GM18499 (cell line): ENCODE data around the gene CCIN.

ENCODE experiments used
- ATAC-seq: cut with Tn5 transposase; IDR thresholded peaks from one replicate; pipeline ENCODE4 v1.9.1; 2021; ENCODE audit warnings: moderate number of reproducible peaks; ENCODE audit not compliant: insufficient read depth, unreplicated experiment

The CCIN gene

DNA sequence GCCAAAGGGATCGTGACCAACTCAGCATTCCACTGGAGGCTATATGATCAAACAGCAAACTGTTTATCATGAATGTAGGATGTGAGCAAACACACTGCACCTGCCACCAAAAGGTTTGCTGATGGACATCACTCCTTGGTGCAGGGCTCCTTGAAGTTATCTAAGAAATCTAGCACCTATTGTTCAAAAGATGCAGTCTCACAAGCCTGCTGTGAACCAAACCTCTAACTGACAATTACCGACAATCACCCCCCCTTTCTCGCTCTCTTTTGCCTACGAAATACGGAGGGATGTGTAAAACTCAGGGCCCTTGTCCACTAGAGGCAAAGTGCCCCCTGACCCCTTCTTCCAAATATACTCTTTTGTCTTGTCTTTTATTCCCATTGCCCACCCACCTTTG, 19.0 kb downstream of the CCIN start:
- ATAC-seq = no peak

DNA sequence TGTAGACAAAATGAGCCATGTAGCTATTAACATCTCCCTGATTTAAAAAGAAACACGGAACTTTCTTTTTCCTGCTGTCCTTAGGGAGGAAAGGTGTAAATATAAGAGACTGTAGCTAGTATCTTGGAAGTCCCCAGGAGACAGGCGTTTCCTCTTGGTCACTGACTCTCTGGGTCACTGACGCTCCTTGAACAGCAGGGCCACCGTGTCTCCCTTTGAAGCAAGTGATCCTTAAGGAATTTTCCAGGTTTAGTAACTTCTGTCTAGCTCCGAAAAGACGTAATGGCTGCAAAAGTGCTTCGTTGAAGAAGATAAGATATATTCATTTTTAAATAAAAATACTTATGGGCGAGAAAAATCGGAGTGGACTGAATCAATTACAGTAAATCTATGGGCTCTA, 20.8 kb downstream of the CCIN start:
- no peak for ATAC-seq

DNA sequence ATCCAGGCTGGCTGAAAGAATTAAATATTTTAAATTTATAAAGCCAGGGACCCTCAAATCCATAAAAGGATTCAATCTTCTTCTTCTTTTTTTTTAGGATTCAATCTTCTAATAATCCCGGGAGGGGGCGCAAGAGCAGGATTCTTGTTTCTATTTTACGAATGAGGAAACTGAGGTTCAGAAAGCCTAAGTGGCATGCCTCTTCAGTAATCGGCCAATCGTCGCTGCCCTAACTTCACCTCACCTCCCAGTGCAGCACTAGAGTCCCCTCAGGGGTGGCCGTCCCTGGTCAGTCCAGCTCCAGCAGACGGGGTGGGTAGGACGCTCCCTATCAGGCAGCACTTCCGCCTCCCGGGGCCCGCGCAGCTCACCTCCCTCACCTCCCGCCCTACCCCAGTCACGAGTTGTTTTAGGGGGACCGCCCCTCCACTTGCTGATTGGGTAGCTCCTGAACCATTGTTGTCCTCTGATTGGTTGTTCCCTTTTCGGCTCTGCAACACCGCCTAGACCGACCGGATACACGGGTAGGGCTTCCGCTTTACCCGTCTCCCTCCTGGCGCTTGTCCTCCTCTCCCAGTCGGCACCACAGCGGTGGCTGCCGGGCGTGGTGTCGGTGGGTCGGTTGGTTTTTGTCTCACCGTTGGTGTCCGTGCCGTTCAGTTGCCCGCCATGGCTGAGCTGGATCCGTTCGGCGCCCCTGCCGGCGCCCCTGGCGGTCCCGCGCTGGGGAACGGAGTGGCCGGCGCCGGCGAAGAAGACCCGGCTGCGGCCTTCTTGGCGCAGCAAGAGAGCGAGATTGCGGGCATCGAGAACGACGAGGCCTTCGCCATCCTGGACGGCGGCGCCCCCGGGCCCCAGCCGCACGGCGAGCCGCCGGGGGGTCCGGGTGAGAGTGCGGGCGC, 21.5 kb downstream of the CCIN start, which contains the start of gene CLTA:
Gene CLTA (plus strand): TSS at position 534 of the 902 bp plus-strand sequence. CDS start 136 bp downstream, at position 670.
- ATAC-seq = peak; percentile 90

DNA sequence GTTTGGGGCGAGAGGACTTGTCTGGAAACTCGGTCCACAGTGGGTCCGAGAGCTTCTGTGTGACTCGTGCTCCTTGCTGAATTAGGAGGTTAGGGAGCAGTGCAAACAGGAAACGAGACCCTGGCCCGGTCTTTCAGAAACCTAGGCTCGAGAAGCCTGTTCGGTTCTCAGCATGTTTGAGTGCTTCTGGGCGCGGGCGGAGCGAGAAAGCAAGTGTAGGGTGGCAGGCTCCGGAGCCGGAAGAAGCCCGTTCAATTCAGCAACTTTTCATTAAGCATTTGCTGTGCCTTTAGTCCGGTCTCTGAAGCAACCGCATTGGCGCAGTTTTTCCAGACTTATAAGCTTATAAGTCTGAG, 22.1 kb downstream of the CCIN start:
- no peak for ATAC-seq

DNA sequence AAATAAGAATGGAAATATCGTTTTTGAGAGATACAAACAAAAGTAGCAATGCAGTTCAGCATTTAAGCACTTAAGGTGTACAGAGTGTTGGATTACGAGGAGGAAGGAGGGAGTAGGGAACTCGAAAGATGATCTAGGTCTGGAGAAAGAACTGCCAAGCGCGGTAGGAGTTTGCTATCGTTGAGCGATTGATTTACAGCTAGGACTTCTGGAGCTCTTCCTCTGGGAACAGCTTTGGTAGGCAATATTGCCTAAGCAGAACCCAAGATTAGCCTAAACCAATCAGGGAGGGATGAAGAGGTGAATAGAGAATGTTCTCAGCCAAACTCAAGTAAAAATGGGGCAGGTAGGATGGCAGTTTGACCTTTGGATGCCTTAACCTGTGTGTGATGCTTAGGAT, 22.5 kb downstream of the CCIN start:
- ATAC-seq = no peak

DNA sequence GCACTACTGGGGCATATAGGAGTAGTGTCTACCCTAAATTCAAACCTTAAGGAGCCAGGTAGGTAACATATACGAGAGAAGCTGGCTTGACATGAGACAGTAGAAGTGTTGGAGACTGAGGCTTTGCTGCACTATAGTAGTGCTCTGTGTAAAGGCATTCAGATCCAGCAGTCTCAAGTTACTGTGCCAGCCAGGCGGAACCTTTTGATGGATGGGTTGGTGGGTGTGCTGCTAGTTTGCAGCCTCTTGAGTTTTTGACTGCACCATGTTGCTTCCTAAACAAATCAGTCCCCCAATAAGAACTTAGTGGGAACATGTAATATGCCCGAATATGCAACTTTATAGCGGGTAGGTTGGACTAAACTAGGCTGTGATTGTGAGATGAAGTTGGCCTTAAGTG, 23.0 kb downstream of the CCIN start:
- no peak for ATAC-seq

DNA sequence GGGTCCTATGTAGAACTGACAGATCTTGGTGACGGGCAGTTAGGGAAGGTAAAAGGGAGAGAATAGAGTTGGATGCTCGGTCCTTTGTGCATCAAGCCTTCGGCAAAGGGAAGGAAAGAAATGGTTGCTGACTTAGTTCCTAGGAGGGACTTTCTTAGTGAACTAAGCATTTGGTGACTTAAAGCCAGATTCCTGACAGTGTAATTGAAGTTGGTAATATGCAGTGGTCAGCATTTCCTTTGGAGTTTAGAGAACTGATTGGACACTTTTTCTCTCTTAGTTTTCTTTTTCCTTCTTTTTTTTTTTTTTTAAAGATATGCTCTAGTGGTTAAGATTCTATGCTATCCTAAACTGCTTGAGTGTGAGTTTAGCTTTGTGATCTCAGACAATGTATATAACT, 23.8 kb downstream of the CCIN start:
- no peak for ATAC-seq

DNA sequence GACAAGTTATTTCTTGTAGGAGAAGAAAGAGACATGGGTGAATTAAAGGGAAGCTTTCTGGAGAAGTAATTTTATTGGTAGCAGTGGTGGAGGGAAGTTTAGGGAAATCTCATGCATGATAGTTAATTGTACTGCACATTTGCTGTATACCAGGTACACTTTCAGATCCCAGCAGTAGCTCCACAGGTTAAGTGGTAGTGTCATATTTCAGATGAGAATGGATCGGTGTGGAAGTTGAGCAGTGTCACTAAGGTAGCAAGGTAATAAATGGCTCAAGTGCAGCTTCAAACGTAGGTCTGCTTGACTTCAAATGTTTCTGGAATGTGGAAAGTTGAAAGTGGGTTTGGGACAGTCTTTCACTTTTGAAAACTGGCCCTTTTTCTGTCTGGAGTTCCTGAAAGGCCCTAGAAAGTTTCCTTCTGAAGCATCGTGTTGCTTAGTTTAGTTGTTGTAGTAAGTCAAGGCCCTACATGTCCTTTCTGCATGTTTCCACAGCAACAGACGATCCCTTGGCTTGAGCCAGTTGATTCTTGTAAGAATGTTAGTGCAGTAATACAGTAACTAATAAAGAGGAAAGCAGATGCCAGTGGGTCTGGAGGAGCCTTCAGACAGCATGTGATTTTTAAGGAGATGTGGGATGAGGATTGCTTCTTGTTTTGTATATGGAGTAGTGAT, 25.3 kb downstream of the CCIN start:
- ATAC-seq = no peak

DNA sequence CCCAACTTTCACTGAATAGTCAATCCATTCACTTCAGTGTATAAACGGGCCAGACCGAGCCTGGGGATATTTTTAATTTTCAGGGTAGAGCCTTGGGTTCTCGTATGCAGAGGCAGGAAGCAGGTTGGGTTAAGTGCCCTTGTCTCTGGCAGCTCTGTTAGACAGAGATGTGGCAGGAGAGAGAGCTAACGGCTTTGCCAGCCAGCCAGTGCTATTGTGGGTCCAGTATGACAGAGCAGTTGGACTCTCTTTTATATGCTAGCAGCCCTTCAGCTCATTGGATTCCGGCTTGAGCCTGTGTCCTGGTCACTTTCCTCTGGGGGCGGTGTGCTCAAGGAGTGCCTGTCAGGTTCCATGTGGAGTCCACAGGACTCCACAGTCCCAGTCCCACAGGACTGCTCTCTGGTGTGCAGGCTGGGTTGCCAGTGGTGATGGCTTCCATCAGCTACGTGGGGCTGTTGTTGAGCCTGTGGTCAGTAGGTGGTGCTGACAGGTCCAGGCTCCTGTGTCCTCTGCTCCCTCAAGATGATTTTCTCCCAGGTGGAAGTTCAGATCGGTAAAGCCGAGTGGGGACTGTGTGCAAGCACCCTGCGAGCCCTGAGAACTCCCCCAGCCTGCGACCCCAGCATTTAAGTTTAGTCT, 35.8 kb downstream of the CCIN start:
- no peak for ATAC-seq

DNA sequence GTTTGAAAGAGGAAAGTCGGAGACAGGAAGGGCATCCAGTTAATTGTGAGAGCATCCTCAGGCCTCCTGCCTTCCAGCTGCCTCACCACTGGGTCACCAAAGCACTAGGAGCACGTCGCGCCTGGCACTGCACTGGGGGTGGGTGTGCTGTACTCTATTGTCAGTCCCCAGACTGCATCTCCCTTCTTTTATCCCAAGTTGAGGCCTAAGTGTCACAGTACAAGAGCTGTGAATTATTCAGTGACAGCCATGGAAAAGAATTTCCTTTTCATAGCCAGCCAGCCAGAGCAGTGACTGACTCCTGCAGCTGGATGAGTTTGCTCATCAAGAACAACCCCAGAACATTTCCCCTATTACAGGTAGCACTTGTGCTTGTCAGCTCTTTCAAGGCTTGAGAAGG, 37.8 kb downstream of the CCIN start:
- ATAC-seq = no peak

DNA sequence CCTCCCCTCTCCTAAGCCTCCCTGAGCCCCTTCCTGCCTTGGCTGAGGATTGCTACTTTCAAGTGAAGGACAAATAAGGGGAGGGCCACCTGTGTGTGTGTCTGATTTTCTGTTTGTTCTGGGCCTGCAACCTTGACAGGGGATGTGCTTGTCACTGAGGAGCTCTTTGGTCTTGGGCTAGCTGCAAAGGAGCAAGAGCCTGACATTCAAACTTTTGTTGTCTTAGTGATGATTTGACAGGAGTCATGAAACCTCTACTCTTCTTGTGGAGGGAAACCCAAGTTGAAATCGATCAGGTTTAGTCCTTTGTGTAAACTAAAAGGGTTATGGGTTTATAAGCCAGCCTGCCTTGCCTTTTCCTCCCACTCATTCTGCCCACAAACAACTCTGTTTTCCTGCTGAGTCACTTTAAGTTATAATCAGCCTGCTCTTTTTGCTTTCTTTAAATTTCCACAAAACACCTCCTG, 38.4 kb downstream of the CCIN start:
- no peak for ATAC-seq

DNA sequence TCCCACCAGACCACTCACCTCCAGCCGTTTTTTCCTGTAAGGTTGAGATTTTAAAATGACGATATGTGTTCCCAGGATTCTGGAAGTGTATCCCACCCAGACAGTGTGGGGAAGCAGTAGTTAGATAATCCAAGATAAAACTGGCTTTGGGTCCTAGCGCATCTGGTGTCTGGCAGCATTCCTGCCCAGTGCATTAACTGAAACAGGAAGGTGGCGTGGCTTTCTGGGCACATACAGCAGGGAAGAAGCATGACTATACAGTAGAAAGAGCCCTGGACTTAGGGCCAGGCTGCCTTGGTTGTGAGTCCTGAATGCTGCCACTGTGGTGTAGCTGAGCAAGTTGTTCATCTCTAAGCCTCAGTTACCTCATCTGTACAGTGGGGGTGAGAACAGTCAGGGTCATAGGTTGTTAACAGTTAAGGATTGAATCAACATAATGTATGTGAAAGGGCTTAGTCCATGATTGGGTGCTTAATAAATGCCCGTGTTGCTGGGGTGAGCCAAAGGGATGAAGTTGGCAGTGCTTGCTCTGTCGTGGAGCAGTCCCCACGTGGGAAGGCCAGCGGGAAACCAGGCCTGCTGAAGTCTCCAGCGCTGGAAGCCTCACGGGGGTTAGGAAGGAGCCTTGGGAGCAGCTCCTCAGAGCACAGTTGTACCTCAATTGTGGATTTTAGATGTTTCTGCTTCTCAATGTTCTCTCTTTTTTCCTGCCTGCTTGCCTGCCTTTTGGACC, 39.5 kb downstream of the CCIN start:
- ATAC-seq = no peak

DNA sequence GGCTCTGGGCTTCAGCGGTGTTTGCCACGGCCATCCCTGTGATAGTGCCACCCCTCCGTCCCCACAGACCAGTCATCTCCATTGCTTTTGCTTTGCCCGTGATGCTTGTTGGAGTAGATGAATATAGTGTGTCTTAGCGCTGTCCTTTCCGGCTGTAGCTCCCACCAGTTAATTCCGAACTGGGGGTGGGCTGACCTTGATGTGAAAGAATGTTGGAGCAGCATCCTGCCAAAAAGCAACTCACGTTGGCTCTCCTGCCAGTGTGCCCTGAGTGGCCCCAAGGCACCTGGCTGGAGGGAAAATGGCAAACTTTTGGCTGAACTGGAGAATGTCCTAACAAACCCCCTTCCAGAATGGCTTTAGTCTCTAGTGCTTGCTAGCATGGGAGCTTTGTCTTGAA, 41.5 kb downstream of the CCIN start:
- ATAC-seq = no peak

DNA sequence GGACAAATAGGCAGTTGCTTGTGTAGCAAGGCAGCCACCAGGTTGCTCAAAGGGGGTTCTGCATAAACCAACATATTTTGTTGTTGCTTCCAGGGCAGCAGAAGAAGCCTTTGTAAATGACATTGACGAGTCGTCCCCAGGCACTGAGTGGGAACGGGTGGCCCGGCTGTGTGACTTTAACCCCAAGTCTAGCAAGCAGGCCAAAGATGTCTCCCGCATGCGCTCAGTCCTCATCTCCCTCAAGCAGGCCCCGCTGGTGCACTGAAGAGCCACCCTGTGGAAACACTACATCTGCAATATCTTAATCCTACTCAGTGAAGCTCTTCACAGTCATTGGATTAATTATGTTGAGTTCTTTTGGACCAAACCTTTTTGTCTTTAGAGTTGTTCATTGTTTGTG, 42.3 kb downstream of the CCIN start:
- no peak for ATAC-seq

DNA sequence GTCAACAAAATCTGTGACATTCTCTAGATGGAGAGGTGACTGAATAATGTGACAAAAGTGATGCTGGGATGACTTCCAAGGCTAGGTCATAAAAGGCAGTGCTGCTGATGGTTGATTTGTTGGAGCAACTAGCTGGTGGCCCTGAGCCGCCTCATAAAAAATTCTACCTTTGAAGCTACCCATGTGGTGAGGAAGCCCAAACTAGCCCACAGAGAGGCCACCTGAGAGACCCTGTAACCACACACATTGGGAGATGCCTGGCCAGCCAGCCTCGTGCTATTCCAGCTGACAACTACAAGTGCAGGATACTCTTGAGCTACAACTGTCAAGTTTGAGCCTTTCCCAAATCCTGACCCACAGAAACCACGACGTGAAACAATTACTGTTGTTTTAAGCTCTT, 44.2 kb downstream of the CCIN start:
- no peak for ATAC-seq

DNA sequence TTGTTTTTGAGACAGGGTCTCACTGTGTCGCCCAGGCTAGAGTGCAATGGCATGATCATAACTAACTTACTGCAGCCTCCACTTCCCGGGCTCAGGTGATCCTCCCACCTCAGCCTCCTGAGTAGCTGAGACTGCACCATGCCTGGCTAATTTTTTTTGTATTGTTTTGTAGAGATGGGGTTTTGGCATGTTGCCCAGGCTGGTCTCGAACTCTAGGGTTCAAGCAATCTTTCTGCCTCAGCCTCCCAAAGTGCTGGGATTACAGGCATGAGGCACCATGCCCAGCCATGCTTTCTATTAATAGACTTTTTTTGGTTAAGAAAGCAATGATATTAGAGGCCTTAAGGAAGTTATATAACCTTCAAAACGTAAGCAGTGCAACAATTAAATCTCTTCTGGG, 44.8 kb downstream of the CCIN start:
- ATAC-seq = no peak

DNA sequence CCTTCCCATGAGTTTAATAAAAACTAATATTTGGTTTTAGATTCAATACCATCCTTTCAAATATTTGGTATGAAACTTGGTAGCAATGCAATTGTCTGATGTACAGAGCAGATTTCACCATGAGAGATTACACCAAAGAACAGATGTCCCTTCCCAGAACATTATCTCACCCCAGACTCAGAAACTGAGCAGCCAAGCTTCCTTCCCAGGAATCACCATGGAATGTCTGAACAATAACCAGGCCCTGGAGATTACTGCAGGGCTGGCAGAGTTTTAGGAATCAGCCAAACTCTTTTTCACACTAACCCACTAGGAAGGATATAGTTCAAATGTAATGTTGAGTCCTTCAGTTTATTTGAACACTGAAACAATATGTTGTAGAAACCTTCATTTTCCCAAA, 45.4 kb downstream of the CCIN start:
- no peak for ATAC-seq

DNA sequence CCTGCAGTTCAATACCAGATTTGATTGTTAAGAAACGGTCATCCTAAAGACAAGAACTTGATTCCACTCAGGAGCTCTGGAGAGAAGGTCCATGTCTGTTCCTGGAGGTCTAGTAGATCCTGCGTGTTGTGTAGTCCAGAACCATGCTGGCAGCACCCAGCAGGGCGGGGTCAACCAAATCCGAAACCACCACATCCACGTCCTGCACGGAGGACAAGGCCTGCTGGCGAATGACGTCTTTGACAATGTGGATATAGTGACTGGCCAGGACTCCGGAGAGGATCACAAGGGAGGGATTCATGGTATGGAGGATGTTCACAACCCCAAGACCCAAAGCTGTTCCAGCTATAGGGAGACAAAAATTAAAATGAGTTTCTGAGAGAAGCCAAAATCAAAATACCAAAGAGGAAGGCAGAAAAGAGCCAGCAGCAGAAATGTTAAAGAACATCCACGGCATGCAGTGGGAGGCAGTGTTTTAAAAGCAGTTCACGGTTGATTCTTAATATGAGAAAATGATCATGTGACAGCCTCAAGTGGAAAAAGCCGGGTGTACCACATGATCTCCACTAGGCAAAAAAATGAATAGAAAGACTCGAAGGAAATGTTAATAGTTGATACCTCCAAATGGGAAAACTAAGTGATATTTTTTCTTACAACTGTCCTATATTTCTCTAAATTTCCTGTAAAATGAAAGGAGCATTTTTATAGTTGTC, 48.2 kb downstream of the CCIN start:
- ATAC-seq = no peak

DNA sequence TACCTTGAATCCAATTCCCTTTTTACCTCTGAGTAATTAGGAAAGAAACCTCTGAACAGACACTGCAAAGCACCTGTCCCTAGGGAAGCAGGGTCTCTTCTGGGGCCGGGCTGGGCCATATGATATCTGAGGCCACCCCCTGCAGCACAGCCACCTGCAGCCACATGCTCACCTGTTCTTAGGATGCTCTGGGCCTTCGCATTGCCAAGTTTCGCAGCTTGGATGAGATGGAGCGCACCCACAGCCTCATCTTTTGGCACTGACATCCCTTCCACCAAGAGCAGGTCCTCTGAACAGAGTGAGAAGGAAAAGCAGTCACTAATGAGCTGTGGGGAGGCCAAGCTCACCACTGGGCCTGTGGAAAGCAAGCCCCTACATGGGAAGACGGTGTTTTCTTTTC, 48.8 kb downstream of the CCIN start:
- no peak for ATAC-seq

DNA sequence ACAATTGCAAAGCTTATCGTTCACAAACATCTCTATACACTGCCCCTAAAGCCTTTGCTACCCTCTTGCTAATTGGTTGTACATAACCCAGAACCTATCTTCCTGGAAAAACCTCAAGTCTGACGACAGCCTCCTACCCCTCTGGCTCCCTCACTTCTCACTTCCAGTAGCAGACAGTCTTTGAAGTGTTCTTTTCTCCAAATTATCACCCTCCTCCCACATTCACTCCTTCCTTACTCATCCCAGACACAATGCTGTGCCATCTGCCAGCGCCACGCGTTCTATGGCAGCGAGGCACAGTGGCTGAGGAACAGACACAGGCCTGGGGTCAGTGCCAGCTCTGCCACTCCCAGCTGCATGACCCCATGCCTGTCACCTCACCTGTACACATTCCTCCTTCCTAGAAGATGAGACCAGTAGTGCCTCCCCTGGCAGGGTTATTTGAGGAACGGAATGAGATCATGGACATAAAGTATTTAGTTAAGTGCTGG, 49.3 kb downstream of the CCIN start:
- ATAC-seq = no peak
